Fibroblast of lung (primary cell): ENCODE data around the gene DPEP3. TPM values are rescaled to one million over a fixed set of nuclear protein-coding genes. Genes with fewer than 3 reads are reported as not detected.

Source experiments
- DNase-seq, 2 donors: peaks; one replicate each; pipeline versions ENCODE4 v3.0.0 to v3.0.0-alpha.2; 2010; ENCODE audit warnings: low read depth in 2 of 2
- H2AFZ ChIP-seq: 2 replicates; pipeline ENCODE4 v1.5.1; 2012; ENCODE audit warnings: low read length, control low read depth, inconsistent platforms
- H3K27ac ChIP-seq: 2 replicates; pipeline ENCODE4 v1.5.1; 2011; ENCODE audit warnings: low read length, control low read depth; ENCODE audit not compliant: insufficient read depth
- H3K27me3 ChIP-seq: 2 replicates; pipeline ENCODE4 v1.5.1; 2011; ENCODE audit warnings: mild to moderate bottlenecking, low read length; ENCODE audit not compliant: control insufficient read depth, insufficient read depth
- H3K36me3 ChIP-seq: 2 replicates; pipeline ENCODE4 v1.5.1; 2011; ENCODE audit warnings: low read length; ENCODE audit not compliant: control insufficient read depth, insufficient read depth
- H3K4me1 ChIP-seq: 2 replicates; pipeline ENCODE4 v1.5.1; 2011; ENCODE audit warnings: low read length; ENCODE audit not compliant: control insufficient read depth, insufficient read depth; ENCODE audit errors: extremely low read depth
- H3K4me2 ChIP-seq: 2 replicates; pipeline ENCODE4 v1.5.1; 2011; ENCODE audit warnings: low read length, control low read depth; ENCODE audit not compliant: insufficient read depth; ENCODE audit errors: extremely low read depth
- H3K4me3 ChIP-seq, 4 experiments: fragments of 200-600 bp in 1 of 4; sonication (generic) in 1 of 4; replicated peaks in 1 of 4; 2 replicates each; pipeline ENCODE4 v1.5.1; 2011 to 2016; ENCODE audit warnings: low read length in 4 of 4, low read depth in 3 of 4, mild to moderate bottlenecking in 3 of 4, control low read depth in 2 of 4, inconsistent platforms in 1 of 4, mixed read lengths in 1 of 4; ENCODE audit not compliant: insufficient read depth in 1 of 4; ENCODE audit errors: control extremely low read depth in 1 of 4
- H3K79me2 ChIP-seq: 2 replicates; pipeline ENCODE4 v1.5.1; 2012; ENCODE audit warnings: mild to moderate bottlenecking, low read length, inconsistent platforms; ENCODE audit not compliant: control insufficient read depth, insufficient read depth
- H3K9ac ChIP-seq: 2 replicates; pipeline ENCODE4 v1.5.1; 2011; ENCODE audit warnings: mild to moderate bottlenecking, low read length, control low read depth; ENCODE audit not compliant: insufficient read depth
- H3K9me3 ChIP-seq: 2 replicates; pipeline ENCODE4 v1.5.1; 2012; ENCODE audit warnings: low read depth, low read length; ENCODE audit not compliant: control insufficient read depth, insufficient read depth
- H4K20me1 ChIP-seq: 2 replicates; pipeline ENCODE4 v1.5.1; 2011; ENCODE audit warnings: low read length; ENCODE audit not compliant: control insufficient read depth, insufficient read depth; ENCODE audit errors: extremely low read depth
- CTCF ChIP-seq, 2 donors: IDR thresholded peaks in 1 of 2; conservative IDR thresholded peaks in 1 of 2; 1 replicate in 1 of 2; 2 replicates in 1 of 2; pipeline ENCODE4 v1.5.1; 2011 to 2012; ENCODE audit warnings: low read length in 2 of 2, control low read depth in 1 of 2, inconsistent platforms in 1 of 2, low read depth in 1 of 2, mild to moderate bottlenecking in 1 of 2
- EZH2 ChIP-seq: IDR thresholded peaks from 2 replicates; pipeline ENCODE4 v1.5.1; 2012; ENCODE audit warnings: low read length, control low read depth, mild to moderate bottlenecking; ENCODE audit errors: missing control alignments
- polyA plus RNA-seq, 2 donors: library from polyadenylated mRNA; depleted of rRNA in 1 of 2; stranded (reverse) in 1 of 2; unstranded in 1 of 2; fragments of >200 nt; gene quantifications; 2 replicates each; pipeline ENCODE4 v1.2.1, GENCODE V29; 2011 to 2012; ENCODE audit warnings: missing spikeins in 1 of 2
- total RNA-seq: library from RNA; depleted of rRNA; stranded (reverse); fragments of >200 nt; gene quantifications from 2 replicates; pipeline ENCODE4 v1.2.1, GENCODE V29; 2014

Gene DPEP3
- total and polyA plus RNA-seq, 2 donors (not counting 1 experiment from before 2014, with no cell fraction given) = not detected

- Histone ChIP-seq H3K9me3 (no peaks in the 10 kb centered on the region), H3K36me3 (peaks cover 45% of the 10 kb centered on the region), H2AFZ (no peak overlapping the region), H3K4me3 (no peak overlapping the region), H3K79me2 (peaks cover 37% of the 10 kb centered on the region), H3K4me1 (peaks cover 18% of the 10 kb centered on the region), H4K20me1 (no peaks in the 10 kb centered on the region), H3K4me2 (no peak overlapping the region), H3K9ac (no peak overlapping the region), H3K27ac (no peak overlapping the region), H3K27me3 (no peaks in the 10 kb centered on the region)
- TF ChIP-seq EZH2 (no peak), CTCF (conservative IDR thresholded peaks at IDR 0.05 in 1 of 2, IDR thresholded peaks at IDR 0.05 in 1 of 2; ENCODE audit: low read depth in 1 of 2, low read length in 2 of 2) (no peak)
- no peak for DNase-seq
These were observed 22.7 kb downstream of the DPEP3 start for GRCh38 chr16:67957622-67958021.

- H3K27me3 ChIP-seq = no peaks in the 10 kb centered on the region
- TF ChIP-seq CTCF (conservative IDR thresholded peaks at IDR 0.05 in 1 of 2, IDR thresholded peaks at IDR 0.05 in 1 of 2; ENCODE audit: low read depth in 1 of 2, low read length in 2 of 2) (no peak), EZH2 (no peak)
- peaks cover 13% of the 10 kb centered on the region for H3K4me1 ChIP-seq
- peaks cover 46% of the 10 kb centered on the region for H3K36me3 ChIP-seq
- H3K4me3 ChIP-seq = no peak overlapping the region
- H4K20me1 ChIP-seq = no peaks in the 10 kb centered on the region
- H3K27ac ChIP-seq = no peak overlapping the region
- no peak overlapping the region for H3K4me2 ChIP-seq
- peaks cover 13% of the 10 kb centered on the region for H3K79me2 ChIP-seq
- no peaks in the 10 kb centered on the region for H3K9me3 ChIP-seq
- no peak for DNase-seq
- no peak overlapping the region for H2AFZ ChIP-seq
- no peak overlapping the region for H3K9ac ChIP-seq
These were observed 25.7 kb downstream of the DPEP3 start for GRCh38 chr16:67954421-67955196.

- Histone ChIP-seq H3K4me2 (no peak overlapping the region), H3K9me3 (no peaks in the 10 kb centered on the region), H3K4me3 (no peak overlapping the region), H3K79me2 (peaks cover 8% of the 10 kb centered on the region), H3K27ac (no peak overlapping the region), H3K27me3 (no peaks in the 10 kb centered on the region), H3K36me3 (peaks cover 47% of the 10 kb centered on the region), H4K20me1 (no peaks in the 10 kb centered on the region), H3K4me1 (peaks cover 7% of the 10 kb centered on the region), H3K9ac (no peak overlapping the region), H2AFZ (no peak overlapping the region)
- TF ChIP-seq EZH2 (no peak), CTCF (conservative IDR thresholded peaks at IDR 0.05 in 1 of 2, IDR thresholded peaks at IDR 0.05 in 1 of 2; ENCODE audit: low read depth in 1 of 2, low read length in 2 of 2) (no peak)
- DNase-seq = no peak
These were observed 26.5 kb downstream of the DPEP3 start for GRCh38 chr16:67953641-67954375.
